H9 (cell line): ENCODE results near the gene FEN1. TPM values are rescaled to one million over a fixed set of nuclear protein-coding genes. Genes with fewer than 3 reads are reported as not detected.

Experiments
- DNase-seq: peaks from one replicate; pipeline ENCODE4 v3.0.0-alpha.2; 2017
- H2AFZ ChIP-seq: one replicate; pipeline ENCODE4 v1.6.1; 2013; ENCODE audit warnings: mild to moderate bottlenecking, low read length, control low read depth, moderate library complexity
- H2AK5ac ChIP-seq: 2 replicates; pipeline ENCODE4 v1.6.1; 2013; ENCODE audit warnings: low read length, control low read depth, mixed read lengths; ENCODE audit not compliant: insufficient read length
- H2BK120ac ChIP-seq: one replicate; pipeline ENCODE4 v1.6.1; 2013; ENCODE audit warnings: low read depth, mild to moderate bottlenecking, low read length, control low read depth, inconsistent platforms; ENCODE audit not compliant: poor library complexity, severe bottlenecking
- H2BK12ac ChIP-seq: 2 replicates; pipeline ENCODE4 v1.6.1; 2013; ENCODE audit warnings: low read length, control low read depth, mixed read lengths, low read depth; ENCODE audit not compliant: insufficient read length
- H2BK15ac ChIP-seq: 2 replicates; pipeline ENCODE4 v1.6.1; 2013; ENCODE audit warnings: low read depth, low read length, control low read depth
- H2BK20ac ChIP-seq: one replicate; pipeline ENCODE4 v1.6.1; 2013; ENCODE audit warnings: low read depth, mild to moderate bottlenecking, low read length, control low read depth, inconsistent platforms; ENCODE audit not compliant: poor library complexity, severe bottlenecking
- H2BK5ac ChIP-seq: 2 replicates; pipeline ENCODE4 v1.6.1; 2013; ENCODE audit warnings: low read length, control low read depth, mixed read lengths; ENCODE audit not compliant: insufficient read length
- H3K14ac ChIP-seq: 2 replicates; pipeline ENCODE4 v1.6.1; 2013; ENCODE audit warnings: low read length, control low read depth; ENCODE audit not compliant: insufficient read depth
- H3K18ac ChIP-seq: 2 replicates; pipeline ENCODE4 v1.6.1; 2013; ENCODE audit warnings: low read depth, mild to moderate bottlenecking, mixed read lengths, low read length, control low read depth; ENCODE audit not compliant: insufficient read length
- H3K23ac ChIP-seq: 2 replicates; pipeline ENCODE4 v1.6.1; 2013; ENCODE audit warnings: low read length, control low read depth, mixed read lengths, low read depth; ENCODE audit not compliant: insufficient read length
- H3K23me2 ChIP-seq: 2 replicates; pipeline ENCODE4 v1.6.1; 2013; ENCODE audit warnings: low read depth, mild to moderate bottlenecking, mixed read lengths, low read length, control low read depth; ENCODE audit not compliant: insufficient read length, poor library complexity, severe bottlenecking
- H3K27ac ChIP-seq: 2 replicates; pipeline ENCODE4 v1.5.1; 2013; ENCODE audit warnings: low read length, control low read depth, mixed read lengths, low read depth; ENCODE audit not compliant: insufficient read length
- H3K27me3 ChIP-seq: 2 replicates; pipeline ENCODE4 v1.6.1; 2013; ENCODE audit warnings: low read length, control low read depth, inconsistent platforms; ENCODE audit not compliant: insufficient read depth
- H3K4ac ChIP-seq: 2 replicates; pipeline ENCODE4 v1.6.1; 2013; ENCODE audit warnings: low read depth, mild to moderate bottlenecking, control low read depth, inconsistent platforms, low read length, moderate library complexity
- H3K4me1 ChIP-seq: 2 replicates; pipeline ENCODE4 v1.6.1; 2013; ENCODE audit warnings: low read length, control low read depth, inconsistent platforms; ENCODE audit not compliant: insufficient read depth
- H3K4me2 ChIP-seq: 2 replicates; pipeline ENCODE4 v1.6.1; 2013; ENCODE audit warnings: low read length, control low read depth, mixed read lengths; ENCODE audit not compliant: insufficient read length, insufficient read depth
- H3K56ac ChIP-seq: 2 replicates; pipeline ENCODE4 v1.6.1; 2013; ENCODE audit warnings: low read depth, mild to moderate bottlenecking, mixed read lengths, low read length, control low read depth; ENCODE audit not compliant: insufficient read length
- H3K79me1 ChIP-seq: 2 replicates; pipeline ENCODE4 v1.6.1; 2013; ENCODE audit warnings: low read depth, mild to moderate bottlenecking, moderate library complexity, low read length, control low read depth, inconsistent platforms; ENCODE audit not compliant: insufficient read depth, poor library complexity, severe bottlenecking
- H3K79me2 ChIP-seq: 2 replicates; pipeline ENCODE4 v1.6.1; 2013; ENCODE audit warnings: low read length, control low read depth, inconsistent platforms; ENCODE audit not compliant: insufficient read depth
- H3K9ac ChIP-seq: 2 replicates; pipeline ENCODE4 v1.6.1; 2013; ENCODE audit warnings: low read length, control low read depth, mixed read lengths; ENCODE audit not compliant: insufficient read length; ENCODE audit errors: extremely low read depth
- H3K9me3 ChIP-seq: one replicate; pipeline ENCODE4 v1.6.1; 2013; ENCODE audit warnings: low read depth, low read length, inconsistent platforms; ENCODE audit not compliant: control insufficient read depth
- H3T11ph ChIP-seq: one replicate; pipeline ENCODE4 v1.6.1; 2013; ENCODE audit warnings: mild to moderate bottlenecking, low read length, control low read depth, inconsistent platforms
- H4K20me1 ChIP-seq: one replicate; pipeline ENCODE4 v1.6.1; 2013; ENCODE audit not compliant: control insufficient read depth, insufficient read length, insufficient read depth
- H4K5ac ChIP-seq: 2 replicates; pipeline ENCODE4 v1.6.1; 2013; ENCODE audit warnings: low read depth, mild to moderate bottlenecking, mixed read lengths, low read length, control low read depth; ENCODE audit not compliant: insufficient read length
- H4K8ac ChIP-seq: replicated peaks from 2 replicates; pipeline ENCODE4 v1.6.1; 2013; ENCODE audit warnings: low read length, control low read depth, mixed read lengths, low read depth; ENCODE audit not compliant: insufficient read length
- H4K91ac ChIP-seq: 2 replicates; pipeline ENCODE4 v1.6.1; 2013; ENCODE audit warnings: low read depth, mild to moderate bottlenecking, moderate library complexity, mixed read lengths, low read length, control low read depth; ENCODE audit not compliant: insufficient read length
- H3K27ac Mint-ChIP-seq, 3 experiments: 2 replicates in 2 of 3; 3 replicates in 1 of 3; pipeline ENCODE4 v1.8.0; 2020 to 2021; ENCODE audit warnings: mixed read lengths in 3 of 3, mild to moderate bottlenecking in 1 of 3, moderate library complexity in 1 of 3
- H3K27me3 Mint-ChIP-seq: 2 replicates; pipeline ENCODE4 v1.8.0; 2021; ENCODE audit warnings: low read depth, mild to moderate bottlenecking, moderate library complexity, mixed read lengths
- H3K36me3 Mint-ChIP-seq, 3 experiments: 2 replicates in 2 of 3; 3 replicates in 1 of 3; pipeline ENCODE4 v1.8.0; 2020 to 2021; ENCODE audit warnings: low read depth in 3 of 3, mixed read lengths in 3 of 3; ENCODE audit not compliant: insufficient read depth in 1 of 3
- H3K4me1 Mint-ChIP-seq, 2 experiments: 2 replicates each; pipeline ENCODE4 v1.8.0; 2020; ENCODE audit warnings: mixed read lengths in 2 of 2
- H3K4me3 Mint-ChIP-seq, 2 experiments: 2 replicates in 1 of 2; 3 replicates in 1 of 2; pipeline ENCODE4 v1.8.0; 2020 to 2021; ENCODE audit warnings: mild to moderate bottlenecking in 2 of 2, mixed read lengths in 2 of 2, moderate library complexity in 1 of 2
- H3K9me3 Mint-ChIP-seq, 2 experiments: 2 replicates in 1 of 2; 3 replicates in 1 of 2; pipeline ENCODE4 v1.8.0; 2020; ENCODE audit warnings: mild to moderate bottlenecking in 2 of 2, mixed read lengths in 2 of 2, moderate library complexity in 1 of 2
- CTCF ChIP-seq: fragments of 200-600 bp; sonication (generic); conservative IDR thresholded peaks from 3 replicates; pipeline ENCODE4 v1.8.0; 2021; ENCODE audit warnings: antibody characterized with exemption, mild to moderate bottlenecking
- WGBS: extraction: QIAGEN DNeasy Blood & Tissue Kit; methylation state at CpG from one replicate; pipeline ENCODE4 v1.1.7; 2013; ENCODE audit warnings: missing lambda C conversion rate, low lambda C conversion rate, mixed read lengths; ENCODE audit not compliant: insufficient read length; ENCODE audit errors: extremely low coverage; 5-methylcytosine and 5-hydroxymethylcytosine counted together
- total RNA-seq: library from RNA; stranded (reverse); gene quantifications from 2 replicates; pipeline ENCODE4 v1.2.1, GENCODE V29; 2021

Gene FEN1
- total RNA-seq, 1 experiment from 2014 or later, result 114 TPM

GRCh38 chr11:61744181-61744580 is 48.5 kb upstream of the FEN1 start:
- H3K27ac Mint-ChIP-seq, result no peak overlapping the region; a peak in 1 of 7 replicates
- H3K9me3 ChIP-seq, result no peaks in the 10 kb centered on the region
- H3K36me3 Mint-ChIP-seq, result peaks cover 8 to 21% (median 8%) of the 10 kb centered on the region in 3 experiments; a peak in 5 of 7 replicates
- no peak overlapping the region for H3K23ac ChIP-seq
- no peaks in the 10 kb centered on the region for H3K79me1 ChIP-seq
- H2AK5ac ChIP-seq, result no peak overlapping the region
- H4K20me1 ChIP-seq, result no peaks in the 10 kb centered on the region
- no CpG with 5 or more reads among the region's 20 CpGs for WGBS
- peaks cover under 1% of the 10 kb centered on the region; the same call in 1 of the 2 replicates for H3K27me3 Mint-ChIP-seq
- H2BK15ac ChIP-seq, result no peak overlapping the region
- H3K56ac ChIP-seq, result no peak overlapping the region
- H3K27ac ChIP-seq, result no peak overlapping the region
- H4K5ac ChIP-seq, result no peak overlapping the region
- H2BK120ac ChIP-seq, result no peak overlapping the region
- H3K9ac ChIP-seq, result no peak overlapping the region
- H3K4me3 Mint-ChIP-seq, result no peak overlapping the region
- H4K91ac ChIP-seq, result no peak overlapping the region
- no peak overlapping the region for H4K8ac ChIP-seq
- H2BK5ac ChIP-seq, result no peak overlapping the region
- peaks cover 14 to 26% of the 10 kb centered on the region in 2 experiments for H3K4me1 Mint-ChIP-seq
- DNase-seq, result no peak
- no peaks in the 10 kb centered on the region for H3K23me2 ChIP-seq
- no peaks in the 10 kb centered on the region for H3K27me3 ChIP-seq
- no peak overlapping the region for H2BK12ac ChIP-seq
- H3K79me2 ChIP-seq, result no peaks in the 10 kb centered on the region
- no peaks in the 10 kb centered on the region; a peak in 2 of 5 replicates for H3K9me3 Mint-ChIP-seq
- no peak overlapping the region for H2AFZ ChIP-seq
- H3K14ac ChIP-seq, result no peak overlapping the region
- H3T11ph ChIP-seq, result no peak overlapping the region
- H3K4me2 ChIP-seq, result no peak overlapping the region
- no peak overlapping the region for H3K18ac ChIP-seq
- TF ChIP-seq CTCF, result no peak
- H3K4me1 ChIP-seq, result no peaks in the 10 kb centered on the region
- no peak overlapping the region for H3K4ac ChIP-seq
- no peak overlapping the region for H2BK20ac ChIP-seq
